Lung (tissue), 12 donors: ENCODE measurements around the gene MYO10. TPM values are rescaled to one million over a fixed set of nuclear protein-coding genes. Genes with fewer than 3 reads are reported as not detected.

ENCODE experiments used
- ATAC-seq: fragments of 200-7000 bp; cut with Tn5 transposase; one replicate; pipeline ENCODE4 v1.9.1; 2020; ENCODE audit warnings: moderate number of reproducible peaks; ENCODE audit not compliant: insufficient read depth, low FRiP score
- DNase-seq, 3 donors: peaks; one replicate each; pipeline ENCODE4 v3.0.0-alpha.2; 2013 to 2017
- H3K27ac ChIP-seq, 2 donors: one replicate each; pipeline ENCODE4 v1.5.1; 2013; ENCODE audit warnings: mild to moderate bottlenecking in 2 of 2, moderate library complexity in 2 of 2, control low read depth in 1 of 2, inconsistent platforms in 1 of 2, low read depth in 1 of 2, low read length in 1 of 2
- H3K27me3 ChIP-seq, 3 donors: one replicate each; pipeline ENCODE4 v1.5.1; 2013; ENCODE audit warnings: low read length in 2 of 3; ENCODE audit not compliant: control insufficient read depth in 3 of 3, insufficient read depth in 3 of 3
- H3K36me3 ChIP-seq, 4 donors: one replicate each; pipeline ENCODE4 v1.5.1; 2013; ENCODE audit warnings: low read length in 4 of 4, mild to moderate bottlenecking in 1 of 4, moderate library complexity in 1 of 4; ENCODE audit not compliant: control insufficient read depth in 4 of 4, insufficient read depth in 4 of 4
- H3K4me1 ChIP-seq, 5 donors: one replicate each; pipeline ENCODE4 v1.5.1; 2013; ENCODE audit warnings: low read length in 5 of 5, mild to moderate bottlenecking in 2 of 5, moderate library complexity in 1 of 5; ENCODE audit not compliant: control insufficient read depth in 5 of 5, insufficient read depth in 5 of 5
- H3K4me3 ChIP-seq: one replicate; pipeline ENCODE4 v1.5.1; 2013; ENCODE audit warnings: mild to moderate bottlenecking, control low read depth, moderate library complexity
- H3K9ac ChIP-seq, 2 donors: one replicate each; pipeline ENCODE4 v1.5.1; 2013; ENCODE audit warnings: low read length in 2 of 2, control low read depth in 1 of 2; ENCODE audit not compliant: insufficient read depth in 1 of 2
- H3K9me3 ChIP-seq, 4 donors: one replicate each; pipeline ENCODE4 v1.5.1; 2013; ENCODE audit warnings: low read length in 3 of 4, mild to moderate bottlenecking in 1 of 4, moderate library complexity in 1 of 4; ENCODE audit not compliant: control insufficient read depth in 4 of 4, insufficient read depth in 3 of 4
- WGBS, 2 donors: extraction: QIAGEN DNeasy Blood & Tissue Kit; methylation state at CpG; one replicate each; pipeline ENCODE4 v1.1.7; 2013; 5-methylcytosine and 5-hydroxymethylcytosine counted together
- polyA plus RNA-seq, 2 donors: library from polyadenylated mRNA; stranded (reverse); fragments of 200-250 nt; gene quantifications; one replicate each; pipeline ENCODE4 v1.2.1, GENCODE V29; 2013
- total RNA-seq, 2 donors: library from RNA; depleted of rRNA in 1 of 2; stranded (reverse); fragments of >200 nt in 1 of 2; gene quantifications; one replicate each; pipeline ENCODE4 v1.2.1, GENCODE V29; 2014 to 2021
- TF ChIP-seq, protein P1 (sequence below): IDR thresholded peaks from 2 replicates; pipeline ENCODE4 v1.5.1; 2012; ENCODE audit warnings: mild to moderate bottlenecking; ENCODE audit errors: control extremely low read depth, extremely low read depth
- donor health status: control.
- donor health status: control.
- donor health status: Bipolar disorder and iron deficiency.
- donor health status: healthy.
- donor health status: DM: yes; HTN: yes; CAD: no.

Gene MYO10
- total and polyA plus RNA-seq, 4 donors = 10.6 to 71.5 (median 28.2) TPM

GRCh38 chr5:16866795-16867576 lies 69.1 kb downstream of the MYO10 start:
- no peaks in the 10 kb centered on the region for H3K27me3 ChIP-seq
- TF ChIP-seq, protein P1, sequence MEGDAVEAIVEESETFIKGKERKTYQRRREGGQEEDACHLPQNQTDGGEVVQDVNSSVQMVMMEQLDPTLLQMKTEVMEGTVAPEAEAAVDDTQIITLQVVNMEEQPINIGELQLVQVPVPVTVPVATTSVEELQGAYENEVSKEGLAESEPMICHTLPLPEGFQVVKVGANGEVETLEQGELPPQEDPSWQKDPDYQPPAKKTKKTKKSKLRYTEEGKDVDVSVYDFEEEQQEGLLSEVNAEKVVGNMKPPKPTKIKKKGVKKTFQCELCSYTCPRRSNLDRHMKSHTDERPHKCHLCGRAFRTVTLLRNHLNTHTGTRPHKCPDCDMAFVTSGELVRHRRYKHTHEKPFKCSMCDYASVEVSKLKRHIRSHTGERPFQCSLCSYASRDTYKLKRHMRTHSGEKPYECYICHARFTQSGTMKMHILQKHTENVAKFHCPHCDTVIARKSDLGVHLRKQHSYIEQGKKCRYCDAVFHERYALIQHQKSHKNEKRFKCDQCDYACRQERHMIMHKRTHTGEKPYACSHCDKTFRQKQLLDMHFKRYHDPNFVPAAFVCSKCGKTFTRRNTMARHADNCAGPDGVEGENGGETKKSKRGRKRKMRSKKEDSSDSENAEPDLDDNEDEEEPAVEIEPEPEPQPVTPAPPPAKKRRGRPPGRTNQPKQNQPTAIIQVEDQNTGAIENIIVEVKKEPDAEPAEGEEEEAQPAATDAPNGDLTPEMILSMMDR = no peak
- peak overlapping the region in 1 of 2 donors; percentile 74 for H3K27ac ChIP-seq
- peak in 2 of 3 donors; percentile 36 to 62 for DNase-seq
- H3K9me3 ChIP-seq = no peaks in the 10 kb centered on the region
- ATAC-seq = no peak
- H3K36me3 ChIP-seq = peaks cover 0 to 6% (median 0%) of the 10 kb centered on the region in 4 donors
- 58 to 80% methylated on average over 17 of the region's 17 CpGs for WGBS, 2 donors
- H3K4me3 ChIP-seq = no peak overlapping the region
- H3K9ac ChIP-seq = no peak overlapping the region
- H3K4me1 ChIP-seq = peaks cover 0 to 35% (median 19%) of the 10 kb centered on the region in 5 donors

- no peak for DNase-seq
- Histone ChIP-seq H3K9ac (no peak overlapping the region), H3K27ac (no peak overlapping the region), H3K36me3 (peaks cover 0 to 6% (median 0%) of the 10 kb centered on the region in 4 donors), H3K9me3 (no peaks in the 10 kb centered on the region), H3K27me3 (no peaks in the 10 kb centered on the region), H3K4me3 (no peak overlapping the region), H3K4me1 (peaks cover 0 to 35% (median 21%) of the 10 kb centered on the region in 5 donors)
- TF ChIP-seq, protein P1 = no peak
- 88 to 97% methylated on average over 4 of the region's 4 CpGs for WGBS, 2 donors
- no peak for ATAC-seq
These were observed 69.8 kb downstream of the MYO10 start for GRCh38 chr5:16866273-16866672.

GRCh38 chr5:16865151-16865550 lies 70.9 kb downstream of the MYO10 start:
- WGBS, 2 donors = 77 to 91% methylated on average over 8 of the region's 8 CpGs
- no peak overlapping the region for H3K9ac ChIP-seq
- no peak overlapping the region for H3K27ac ChIP-seq
- ATAC-seq = no peak
- no peaks in the 10 kb centered on the region for H3K27me3 ChIP-seq
- H3K36me3 ChIP-seq = peaks cover 0 to 10% (median 0%) of the 10 kb centered on the region in 4 donors
- H3K4me3 ChIP-seq = no peak overlapping the region
- H3K4me1 ChIP-seq = peaks cover 0 to 35% (median 21%) of the 10 kb centered on the region in 5 donors
- DNase-seq = no peak
- TF ChIP-seq, protein P1 = no peak
- no peaks in the 10 kb centered on the region for H3K9me3 ChIP-seq
